IgD-negative memory B cell (primary cell): Measurements from ENCODE around the gene APOL2. TPM values are rescaled to one million over a fixed set of nuclear protein-coding genes. Genes with fewer than 3 reads are reported as not detected.

Experiments
- H3K27ac Mint-ChIP-seq, 3 donors: one replicate each; pipeline ENCODE4 v1.8.0; 2020 to 2022; ENCODE audit warnings: mild to moderate bottlenecking in 3 of 3, mixed read lengths in 3 of 3, moderate library complexity in 1 of 3
- H3K27me3 Mint-ChIP-seq: one replicate; pipeline ENCODE4 v1.8.0; 2021; ENCODE audit warnings: mixed read lengths
- H3K36me3 Mint-ChIP-seq: one replicate; pipeline ENCODE4 v1.8.0; 2020; ENCODE audit warnings: mild to moderate bottlenecking, mixed read lengths
- H3K4me1 Mint-ChIP-seq, 3 donors: one replicate each; pipeline ENCODE4 v1.8.0; 2020 to 2022; ENCODE audit warnings: mixed read lengths in 3 of 3, mild to moderate bottlenecking in 1 of 3
- H3K4me3 Mint-ChIP-seq, 4 donors: one replicate each; pipeline ENCODE4 v1.8.0; 2020 to 2022; ENCODE audit warnings: mild to moderate bottlenecking in 4 of 4, mixed read lengths in 4 of 4, moderate library complexity in 3 of 4
- H3K9me3 Mint-ChIP-seq, 3 donors: one replicate each; pipeline ENCODE4 v1.8.0; 2020 to 2021; ENCODE audit warnings: mixed read lengths in 3 of 3, mild to moderate bottlenecking in 1 of 3
- polyA plus RNA-seq: library from polyadenylated mRNA; unstranded; fragments of 300-500 nt; fragmentation: Illumina TruSeq; gene quantifications from one replicate; pipeline ENCODE4 v1.2.3, GENCODE V29; 2021

Gene APOL2
- polyA plus RNA-seq, 1 donor from 2014 or later = 14.3 TPM

DNA sequence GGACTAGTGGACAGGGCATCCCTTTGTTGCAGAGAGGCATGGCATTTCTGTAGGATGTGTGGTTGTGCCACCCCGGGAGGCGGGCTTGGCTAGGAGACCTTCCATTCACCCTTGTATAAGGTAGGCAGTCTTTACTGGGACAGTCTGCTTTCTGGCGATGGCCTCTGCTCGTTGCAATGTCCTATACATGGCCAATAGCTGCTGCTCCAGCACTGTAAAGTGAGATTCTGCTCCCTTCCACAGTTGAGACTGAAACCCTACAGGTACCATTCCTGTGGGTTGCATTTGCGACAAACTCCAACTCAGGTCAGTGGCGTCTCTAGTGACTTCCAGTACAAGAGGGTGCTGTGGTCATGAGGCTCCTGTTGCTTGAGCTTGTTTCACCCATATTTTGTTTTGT is 58.4 kb downstream of the APOL2 start:
- H3K4me3 Mint-ChIP-seq = no peak overlapping the region
- peaks cover 2% of the 10 kb centered on the region for H3K27me3 Mint-ChIP-seq
- H3K9me3 Mint-ChIP-seq = no peaks in the 10 kb centered on the region
- H3K36me3 Mint-ChIP-seq = no peaks in the 10 kb centered on the region
- H3K4me1 Mint-ChIP-seq = peaks cover 0 to 4% (median 2%) of the 10 kb centered on the region in 3 donors
- no peak overlapping the region for H3K27ac Mint-ChIP-seq

GRCh38 chr22:36180038-36180880 is 59.1 kb downstream of the APOL2 start:
- no peaks in the 10 kb centered on the region for H3K9me3 Mint-ChIP-seq
- H3K36me3 Mint-ChIP-seq = peaks cover 2% of the 10 kb centered on the region
- peaks cover 2% of the 10 kb centered on the region for H3K27me3 Mint-ChIP-seq
- H3K4me1 Mint-ChIP-seq = peaks cover 0 to 4% (median 2%) of the 10 kb centered on the region in 3 donors
- no peak overlapping the region for H3K27ac Mint-ChIP-seq
- H3K4me3 Mint-ChIP-seq = peak overlapping the region in 1 of 4 donors; percentile 4

- H3K4me1 Mint-ChIP-seq = peaks cover 0 to 4% (median 2%) of the 10 kb centered on the region in 3 donors
- no peaks in the 10 kb centered on the region for H3K27me3 Mint-ChIP-seq
- H3K36me3 Mint-ChIP-seq = peaks cover 2% of the 10 kb centered on the region
- H3K9me3 Mint-ChIP-seq = no peaks in the 10 kb centered on the region
- H3K4me3 Mint-ChIP-seq = no peak overlapping the region
- no peak overlapping the region for H3K27ac Mint-ChIP-seq
These were observed 62.2 kb downstream of the APOL2 start for GRCh38 chr22:36177160-36177559.

Other genes starting within 250 kb of the APOL2 start
- not detected for gene RBFOX2, start 210.7 kb downstream of the APOL2 start, polyA plus RNA-seq
- 52.0 TPM for gene APOL3, start 78.8 kb downstream of the APOL2 start, polyA plus RNA-seq
- gene APOL4, start 37.7 kb downstream of the APOL2 start, polyA plus RNA-seq = not detected
- 10.7 TPM for gene APOL1, start 13.6 kb upstream of the APOL2 start, polyA plus RNA-seq
- 231 TPM for gene MYH9, start 148.4 kb upstream of the APOL2 start, polyA plus RNA-seq
- gene TXN2, start 242.1 kb upstream of the APOL2 start, polyA plus RNA-seq = 116 TPM